C4-2B (cell line): ENCODE results near the gene MRI1.

Source experiments
- CTCF ChIP-seq: fragments of 450-650 bp; conservative IDR thresholded peaks from 2 replicates; pipeline ENCODE4 v1.5.1; 2017; ENCODE audit warnings: mild to moderate bottlenecking
- ZFX ChIP-seq: fragments of 450-650 bp; IDR thresholded peaks from 2 replicates; pipeline ENCODE4 v1.6.1; 2017

- TF ChIP-seq CTCF (no peak), ZFX (no peak)
These were observed 14.1 kb downstream of the MRI1 start for GRCh38 chr19:13778398-13778797.
